Stimulated activated naive CD8-positive, alpha-beta T cell treated with anti-CD3 and anti-CD28 coated beads, Interleukin-15, amount 100 ng/mL, for 72 hours (primary cell): ENCODE results near the gene SCAPER.

Source experiments
- ATAC-seq: fragments of 150-1000 bp; cut with Tn5 transposase; 2 replicates; pipeline ENCODE4 v1.10.0; 2021; ENCODE audit warnings: mild to moderate bottlenecking, moderate library complexity
- DNase-seq, 2 donors: peaks; one replicate each; pipeline ENCODE4 v3.0.0; 2021 to 2022
- H3K27ac Mint-ChIP-seq, 2 donors: one replicate each; pipeline ENCODE4 v1.8.0; 2022; ENCODE audit warnings: mild to moderate bottlenecking in 2 of 2, mixed read lengths in 2 of 2, moderate library complexity in 2 of 2
- H3K27me3 Mint-ChIP-seq: one replicate; pipeline ENCODE4 v1.8.0; 2022; ENCODE audit warnings: mixed read lengths
- H3K4me1 Mint-ChIP-seq: one replicate; pipeline ENCODE4 v1.8.0; 2022; ENCODE audit warnings: mild to moderate bottlenecking, mixed read lengths
- H3K4me3 Mint-ChIP-seq, 2 donors: one replicate each; pipeline ENCODE4 v1.8.0; 2022; ENCODE audit warnings: mild to moderate bottlenecking in 2 of 2, mixed read lengths in 2 of 2, moderate library complexity in 1 of 2
- H3K9me3 Mint-ChIP-seq, 2 donors: one replicate each; pipeline ENCODE4 v1.8.0; 2022; ENCODE audit warnings: mixed read lengths in 2 of 2

SCAPER gene

DNA sequence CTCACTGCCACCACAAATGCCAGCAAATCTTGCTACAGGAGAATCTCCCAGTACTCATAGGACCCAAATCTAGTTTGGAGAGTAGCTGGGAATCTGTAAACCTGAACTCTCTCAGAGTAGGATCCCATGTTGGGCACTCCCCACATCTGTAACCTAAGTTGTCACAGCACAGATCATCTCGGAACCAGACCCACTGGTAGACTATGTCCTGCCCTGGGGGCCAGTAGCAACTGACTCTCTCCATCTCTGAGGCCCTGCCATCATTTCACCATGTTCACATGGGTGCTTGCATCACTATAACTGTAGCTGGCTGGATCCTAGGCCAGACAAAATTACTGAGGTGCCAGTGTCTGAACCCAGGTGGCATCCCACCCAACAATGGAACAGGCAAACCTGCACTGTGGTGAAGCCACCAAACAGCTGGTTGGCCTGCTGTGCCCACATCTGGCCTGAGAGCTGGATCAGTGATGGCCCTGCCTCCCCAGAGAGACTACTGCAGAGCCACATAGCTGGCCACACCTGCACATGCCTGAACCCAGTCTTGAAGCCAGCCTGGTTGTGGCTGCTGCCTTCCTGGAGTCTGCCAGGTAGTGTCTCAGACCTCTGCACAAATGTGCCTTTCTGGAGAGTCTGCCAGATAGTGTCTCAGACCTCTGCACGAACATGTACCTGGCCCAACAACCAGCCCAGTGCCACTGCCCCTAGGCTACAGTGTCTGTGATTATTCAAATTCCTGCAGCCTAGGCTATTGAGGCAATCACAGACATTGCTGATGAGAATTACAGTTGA, 486.6 kb downstream of the SCAPER start:
- no peak for ATAC-seq
- Mint-ChIP-seq H3K4me1 (no peaks in the 10 kb centered on the region), H3K4me3 (no peak overlapping the region), H3K27ac (no peak overlapping the region), H3K9me3 (peaks cover 3 to 4% of the 10 kb centered on the region in 2 donors), H3K27me3 (no peaks in the 10 kb centered on the region)
- no peak for DNase-seq

DNA sequence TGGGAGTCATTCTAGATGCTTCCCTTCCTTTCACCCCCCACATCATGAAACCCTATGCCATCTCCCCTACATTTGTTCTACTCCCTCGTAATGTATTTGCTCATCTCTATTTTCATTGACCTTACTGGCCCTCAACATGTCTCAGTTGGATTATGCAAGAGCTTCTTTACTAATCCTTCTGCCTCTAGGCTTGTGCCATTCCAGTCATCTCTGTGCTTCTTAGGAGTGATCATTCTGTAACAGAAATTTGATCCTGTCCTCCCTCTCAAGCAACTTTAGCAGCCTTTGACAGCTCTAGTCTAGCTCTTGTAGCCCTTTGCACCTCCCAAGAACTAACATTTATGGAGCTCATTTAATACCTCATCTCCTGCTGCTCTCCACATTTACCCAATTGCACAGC, 503.9 kb downstream of the SCAPER start:
- ATAC-seq (no peak), DNase-seq (no peak)
- Mint-ChIP-seq H3K27ac (no peak overlapping the region), H3K27me3 (no peaks in the 10 kb centered on the region), H3K9me3 (peaks cover 0 to 6% of the 10 kb centered on the region in 2 donors), H3K4me3 (no peak overlapping the region), H3K4me1 (no peaks in the 10 kb centered on the region)

GRCh38 chr15:76398317-76399104, 506.6 kb downstream of the SCAPER start:
- H3K27me3 Mint-ChIP-seq = no peaks in the 10 kb centered on the region
- H3K4me1 Mint-ChIP-seq = peaks cover 7% of the 10 kb centered on the region
- DNase-seq = no peak
- no peak for ATAC-seq
- H3K9me3 Mint-ChIP-seq = peaks cover 0 to 6% of the 10 kb centered on the region in 2 donors
- peak overlapping the region in 1 of 2 donors; percentile 1 for H3K27ac Mint-ChIP-seq
- H3K4me3 Mint-ChIP-seq = no peak overlapping the region

DNA sequence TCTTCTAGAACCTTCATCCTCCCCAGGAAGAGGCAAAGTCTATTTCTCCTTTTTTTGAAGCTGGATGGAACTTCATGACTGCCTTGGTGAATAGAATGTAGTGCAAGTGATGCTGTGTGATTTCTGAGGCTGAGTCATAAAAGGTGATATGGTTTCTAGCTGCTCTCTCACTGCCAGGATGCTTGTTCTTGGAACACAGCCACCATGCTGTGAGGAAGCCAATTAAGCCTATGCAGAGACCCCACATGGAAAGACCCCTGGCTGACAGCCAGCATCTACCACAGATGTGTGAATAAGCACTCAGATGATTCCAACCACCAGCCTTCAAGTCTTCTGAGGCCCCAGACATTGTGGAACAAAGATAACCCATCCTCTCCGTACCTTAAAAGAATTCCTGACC, 511.5 kb downstream of the SCAPER start:
- Mint-ChIP-seq H3K4me3 (no peak overlapping the region), H3K27ac (no peak overlapping the region), H3K9me3 (peaks cover 0 to 6% of the 10 kb centered on the region in 2 donors), H3K27me3 (no peaks in the 10 kb centered on the region), H3K4me1 (peaks cover 8% of the 10 kb centered on the region)
- DNase-seq = peak in 1 of 2 donors; percentile 14
- no peak for ATAC-seq

DNA sequence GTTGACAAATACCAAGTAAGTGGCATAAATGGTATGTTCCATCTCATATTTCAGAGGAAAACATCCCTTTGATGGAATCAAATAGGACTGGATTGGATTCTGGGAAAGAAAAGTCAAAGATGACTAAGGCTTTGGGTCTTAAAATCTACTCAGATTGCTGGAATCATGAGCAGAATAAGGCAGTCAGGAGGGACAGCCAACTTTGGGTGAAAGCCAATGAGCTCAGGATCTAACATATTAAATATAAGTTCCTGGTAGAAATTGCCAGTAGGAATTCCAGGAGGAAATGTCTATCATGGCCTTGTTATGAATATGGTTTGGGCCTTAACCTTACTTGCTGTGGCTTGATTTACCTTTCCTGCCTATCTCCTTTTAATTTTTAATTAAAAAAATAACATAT, 513.3 kb downstream of the SCAPER start:
- DNase-seq (no peak), ATAC-seq (no peak)
- Mint-ChIP-seq H3K9me3 (no peaks in the 10 kb centered on the region), H3K27ac (no peak overlapping the region), H3K27me3 (no peaks in the 10 kb centered on the region), H3K4me3 (no peak overlapping the region), H3K4me1 (peaks cover 8% of the 10 kb centered on the region)

DNA sequence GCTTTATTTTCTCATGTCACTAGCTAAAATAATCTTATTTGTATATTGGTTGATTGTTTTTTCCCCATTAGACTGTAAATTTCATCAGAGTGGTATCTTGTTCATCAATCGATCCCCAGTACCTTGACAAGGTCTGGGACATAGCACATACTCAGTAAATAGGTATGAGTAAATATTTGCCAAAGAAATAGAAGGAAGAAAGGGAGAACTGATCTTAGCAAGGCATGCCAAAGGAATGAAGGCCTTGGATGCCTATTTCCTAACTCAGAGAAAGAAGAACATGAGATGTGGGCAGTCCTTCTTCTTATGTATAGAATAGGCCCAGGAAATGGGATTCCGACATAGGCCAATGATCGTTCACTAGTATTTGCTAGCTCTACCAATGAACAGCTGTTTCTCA, 513.8 kb downstream of the SCAPER start:
- Mint-ChIP-seq H3K4me1 (peaks cover 8% of the 10 kb centered on the region), H3K27me3 (no peaks in the 10 kb centered on the region), H3K9me3 (no peaks in the 10 kb centered on the region), H3K4me3 (no peak overlapping the region), H3K27ac (no peak overlapping the region)
- no peak for DNase-seq
- ATAC-seq = no peak

- H3K4me3 Mint-ChIP-seq = no peak overlapping the region
- no peaks in the 10 kb centered on the region for H3K27me3 Mint-ChIP-seq
- ATAC-seq = no peak
- no peak overlapping the region for H3K27ac Mint-ChIP-seq
- H3K4me1 Mint-ChIP-seq = peaks cover 8% of the 10 kb centered on the region
- no peak for DNase-seq
- H3K9me3 Mint-ChIP-seq = no peaks in the 10 kb centered on the region
Measured at GRCh38 chr15:76390571-76390970, 514.6 kb downstream of the SCAPER start.

DNA sequence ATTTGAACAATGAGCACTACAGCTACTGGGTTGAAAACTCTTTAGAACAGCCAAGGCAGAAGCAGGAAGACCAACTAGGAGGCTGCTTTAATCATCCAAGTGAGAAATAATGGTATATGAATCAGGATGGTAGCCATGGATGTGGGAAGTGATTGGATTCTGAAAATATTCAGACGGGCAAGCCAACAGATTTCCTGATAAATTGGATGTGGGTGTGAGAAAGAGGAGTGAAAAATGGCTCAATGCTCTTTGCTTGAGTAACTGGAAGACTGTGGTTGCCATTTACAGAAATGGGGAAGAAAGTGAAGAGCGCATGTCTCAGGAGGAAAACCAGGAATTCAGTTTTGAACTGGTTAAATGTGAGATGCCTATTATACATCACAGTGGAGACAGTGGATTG, 518.2 kb downstream of the SCAPER start:
- no peak for ATAC-seq
- no peak overlapping the region for H3K4me3 Mint-ChIP-seq
- no peaks in the 10 kb centered on the region for H3K9me3 Mint-ChIP-seq
- DNase-seq = no peak
- H3K27me3 Mint-ChIP-seq = no peaks in the 10 kb centered on the region
- H3K27ac Mint-ChIP-seq = no peak overlapping the region
- no peaks in the 10 kb centered on the region for H3K4me1 Mint-ChIP-seq

DNA sequence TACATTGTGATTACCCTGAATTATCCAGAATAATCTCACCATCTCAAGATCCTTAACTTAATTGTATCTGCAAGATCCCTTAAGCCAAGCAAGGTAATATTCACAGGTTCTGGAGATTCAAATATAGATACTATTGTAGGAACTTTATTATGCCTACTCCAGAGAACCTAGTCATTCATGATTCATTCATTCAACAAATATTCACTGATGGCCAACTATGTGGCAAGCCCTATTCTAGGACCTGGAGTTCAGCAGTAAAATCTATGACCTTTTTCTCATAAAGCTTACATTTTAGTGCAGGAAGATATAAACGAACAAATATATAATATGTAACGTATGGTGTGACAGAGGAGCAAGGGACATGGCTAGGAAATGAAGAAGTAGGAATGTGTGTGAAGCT, 519.0 kb downstream of the SCAPER start:
- Mint-ChIP-seq H3K27me3 (no peaks in the 10 kb centered on the region), H3K4me1 (no peaks in the 10 kb centered on the region), H3K27ac (peak overlapping the region in 1 of 2 donors; percentile 10), H3K4me3 (no peak overlapping the region), H3K9me3 (no peaks in the 10 kb centered on the region)
- no peak for DNase-seq
- ATAC-seq = no peak

DNA sequence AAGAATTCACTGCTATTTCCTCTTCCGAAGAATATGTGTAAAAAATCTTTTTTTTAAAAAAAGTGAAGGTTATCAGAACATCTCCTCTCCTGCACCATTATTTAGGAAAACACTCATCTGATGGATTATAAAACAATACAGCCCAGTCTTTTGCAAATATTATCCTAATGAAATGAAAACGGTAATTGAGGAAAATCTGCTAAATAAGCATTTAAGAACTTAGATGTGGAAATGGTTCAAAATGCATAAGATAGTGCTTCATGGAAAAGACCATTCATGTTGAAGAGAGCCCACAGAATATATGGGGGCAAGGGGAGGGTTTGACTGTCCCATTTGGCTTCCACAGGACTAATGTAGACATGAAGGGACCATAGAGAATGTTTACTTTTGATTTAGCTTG, 520.7 kb downstream of the SCAPER start:
- Mint-ChIP-seq H3K4me3 (no peak overlapping the region), H3K9me3 (no peaks in the 10 kb centered on the region), H3K4me1 (no peaks in the 10 kb centered on the region), H3K27ac (no peak overlapping the region), H3K27me3 (no peaks in the 10 kb centered on the region)
- DNase-seq = no peak
- no peak for ATAC-seq

DNA sequence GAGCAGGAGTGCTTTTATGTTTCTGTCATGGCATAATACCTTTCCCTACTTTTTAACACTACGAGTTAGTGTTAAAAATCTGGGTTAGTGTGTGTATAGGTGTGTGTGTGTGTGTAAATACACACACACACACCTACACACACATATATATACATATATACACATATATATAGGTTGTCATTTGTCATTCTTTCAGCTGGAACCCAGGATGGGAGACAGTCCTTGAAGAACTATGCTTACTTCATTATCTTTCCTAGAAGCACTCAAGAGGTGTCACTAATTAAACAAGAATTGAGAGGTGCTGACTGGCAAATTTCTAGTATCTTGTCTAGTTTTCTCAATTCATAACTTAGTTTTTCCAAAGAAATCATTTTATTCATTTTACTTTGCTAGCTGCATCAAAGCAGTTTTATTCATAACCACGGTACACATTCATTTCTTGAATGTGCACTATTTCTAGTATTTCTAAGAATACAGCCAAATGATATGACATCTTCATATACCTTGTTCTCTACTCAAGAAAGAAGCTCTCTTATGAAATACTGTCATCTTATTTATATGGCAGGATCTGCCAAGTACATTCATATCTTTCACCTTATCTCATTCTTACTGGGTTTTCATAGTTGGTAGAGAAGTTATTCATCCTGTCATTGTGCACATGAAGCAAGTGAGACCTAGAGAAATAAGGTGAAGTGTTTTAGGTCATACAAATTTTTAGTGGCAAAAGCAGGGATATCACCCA, 522.0 kb downstream of the SCAPER start:
- ATAC-seq (no peak), DNase-seq (no peak)
- H3K27ac Mint-ChIP-seq = no peak overlapping the region
- H3K4me1 Mint-ChIP-seq = no peaks in the 10 kb centered on the region
- no peaks in the 10 kb centered on the region for H3K9me3 Mint-ChIP-seq
- no peaks in the 10 kb centered on the region for H3K27me3 Mint-ChIP-seq
- H3K4me3 Mint-ChIP-seq = no peak overlapping the region

DNA sequence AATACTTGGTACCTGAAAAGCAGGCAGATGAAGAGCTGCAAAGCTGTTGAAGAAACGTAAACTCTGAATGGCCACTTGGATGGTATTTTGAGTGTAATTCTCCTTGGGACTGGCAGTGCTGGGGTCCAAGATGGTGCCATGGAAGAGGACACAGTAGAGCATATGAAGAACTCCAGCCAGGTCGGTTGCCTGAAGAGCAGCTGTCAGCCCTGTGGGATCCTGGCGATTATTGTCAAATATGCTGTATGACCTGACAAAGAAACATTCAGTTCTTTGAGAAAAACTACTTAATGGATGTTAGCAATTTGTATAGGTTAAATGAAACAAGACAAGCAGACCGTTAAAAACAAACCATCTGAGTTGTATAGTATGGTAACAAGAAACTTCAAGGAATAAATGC, 523.8 kb downstream of the SCAPER start:
- no peak overlapping the region for H3K27ac Mint-ChIP-seq
- H3K4me3 Mint-ChIP-seq = no peak overlapping the region
- no peaks in the 10 kb centered on the region for H3K27me3 Mint-ChIP-seq
- DNase-seq (no peak), ATAC-seq (no peak)
- no peaks in the 10 kb centered on the region for H3K9me3 Mint-ChIP-seq
- H3K4me1 Mint-ChIP-seq = no peaks in the 10 kb centered on the region

DNA sequence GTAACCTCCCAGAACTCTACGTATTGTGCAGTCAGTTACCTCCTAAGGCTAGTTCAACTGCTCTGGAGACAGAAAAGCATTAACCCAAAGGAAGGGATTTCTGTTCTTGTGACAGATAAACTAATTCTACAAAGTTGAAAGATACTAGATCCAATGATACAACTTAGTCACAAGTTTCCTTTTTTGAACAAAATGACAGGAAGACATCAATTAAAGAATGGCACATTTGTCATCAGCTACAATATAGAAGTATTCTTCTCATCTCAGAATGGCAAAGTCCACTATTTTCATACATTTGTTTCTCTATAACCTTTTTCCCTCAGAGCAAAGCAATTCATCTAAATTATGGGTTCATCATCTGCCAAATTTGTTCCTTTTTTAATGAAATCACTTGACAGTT, 524.9 kb downstream of the SCAPER start:
- ATAC-seq = no peak
- Mint-ChIP-seq H3K4me1 (no peaks in the 10 kb centered on the region), H3K4me3 (no peak overlapping the region), H3K9me3 (no peaks in the 10 kb centered on the region), H3K27ac (no peak overlapping the region), H3K27me3 (no peaks in the 10 kb centered on the region)
- DNase-seq = no peak

- DNase-seq = no peak
- Mint-ChIP-seq H3K4me3 (no peak overlapping the region), H3K27ac (no peak overlapping the region), H3K9me3 (no peaks in the 10 kb centered on the region), H3K27me3 (no peaks in the 10 kb centered on the region), H3K4me1 (no peaks in the 10 kb centered on the region)
- no peak for ATAC-seq
Measured at GRCh38 chr15:76378691-76379090, 526.4 kb downstream of the SCAPER start.

- no peak overlapping the region for H3K27ac Mint-ChIP-seq
- no peaks in the 10 kb centered on the region for H3K27me3 Mint-ChIP-seq
- ATAC-seq (no peak), DNase-seq (no peak)
- H3K9me3 Mint-ChIP-seq = no peaks in the 10 kb centered on the region
- no peak overlapping the region for H3K4me3 Mint-ChIP-seq
- no peaks in the 10 kb centered on the region for H3K4me1 Mint-ChIP-seq
Measured at GRCh38 chr15:76377751-76378150, 527.4 kb downstream of the SCAPER start.

DNA sequence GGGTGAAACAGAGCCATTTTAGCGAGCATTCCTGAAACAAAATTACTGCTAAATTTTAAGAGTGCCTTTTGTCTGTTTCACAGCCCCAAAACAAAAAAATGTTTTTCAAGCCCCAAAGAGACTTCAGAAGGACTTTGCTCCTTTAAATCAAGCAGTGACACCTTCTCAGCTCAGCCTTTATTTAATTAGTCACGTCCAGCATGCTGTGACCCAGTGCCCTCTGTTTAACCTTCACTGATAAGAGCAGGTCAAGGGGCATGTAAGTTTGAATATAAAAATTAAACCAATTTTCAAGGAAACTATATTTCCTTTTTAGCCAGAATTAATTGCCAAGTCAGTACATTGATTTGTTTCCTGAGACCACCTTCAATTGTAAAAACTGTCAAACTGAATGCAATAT, 527.9 kb downstream of the SCAPER start:
- ATAC-seq (no peak), DNase-seq (no peak)
- H3K9me3 Mint-ChIP-seq = no peaks in the 10 kb centered on the region
- H3K27me3 Mint-ChIP-seq = no peaks in the 10 kb centered on the region
- H3K27ac Mint-ChIP-seq = no peak overlapping the region
- H3K4me3 Mint-ChIP-seq = no peak overlapping the region
- no peaks in the 10 kb centered on the region for H3K4me1 Mint-ChIP-seq
